Measurements from ENCODE around the gene TBPL2.

DNA sequence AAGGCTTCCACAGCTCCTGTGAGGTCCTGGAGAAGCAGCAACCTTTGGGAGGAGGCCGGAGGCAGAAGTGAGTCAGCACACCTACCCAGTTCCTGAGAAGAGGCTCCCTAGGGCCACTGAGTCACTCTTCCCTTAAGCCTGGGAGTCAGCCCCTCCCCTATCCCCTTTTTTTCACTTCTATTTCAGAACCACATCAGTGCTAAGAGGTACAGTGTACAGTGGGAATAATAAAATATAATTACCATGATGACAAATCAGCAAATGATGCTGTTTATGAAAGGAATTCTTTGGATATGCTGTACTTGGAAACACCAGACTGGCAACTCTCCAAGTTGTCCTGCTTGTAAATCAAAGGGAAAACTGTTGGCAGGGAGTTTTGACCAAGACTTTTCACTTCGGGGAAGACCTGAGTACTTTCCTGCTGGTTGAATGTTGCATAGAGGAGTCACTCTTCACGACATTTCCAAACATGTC is 7.8 kb upstream of the TBPL2 start:
- TF ChIP-seq, protein P1, sequence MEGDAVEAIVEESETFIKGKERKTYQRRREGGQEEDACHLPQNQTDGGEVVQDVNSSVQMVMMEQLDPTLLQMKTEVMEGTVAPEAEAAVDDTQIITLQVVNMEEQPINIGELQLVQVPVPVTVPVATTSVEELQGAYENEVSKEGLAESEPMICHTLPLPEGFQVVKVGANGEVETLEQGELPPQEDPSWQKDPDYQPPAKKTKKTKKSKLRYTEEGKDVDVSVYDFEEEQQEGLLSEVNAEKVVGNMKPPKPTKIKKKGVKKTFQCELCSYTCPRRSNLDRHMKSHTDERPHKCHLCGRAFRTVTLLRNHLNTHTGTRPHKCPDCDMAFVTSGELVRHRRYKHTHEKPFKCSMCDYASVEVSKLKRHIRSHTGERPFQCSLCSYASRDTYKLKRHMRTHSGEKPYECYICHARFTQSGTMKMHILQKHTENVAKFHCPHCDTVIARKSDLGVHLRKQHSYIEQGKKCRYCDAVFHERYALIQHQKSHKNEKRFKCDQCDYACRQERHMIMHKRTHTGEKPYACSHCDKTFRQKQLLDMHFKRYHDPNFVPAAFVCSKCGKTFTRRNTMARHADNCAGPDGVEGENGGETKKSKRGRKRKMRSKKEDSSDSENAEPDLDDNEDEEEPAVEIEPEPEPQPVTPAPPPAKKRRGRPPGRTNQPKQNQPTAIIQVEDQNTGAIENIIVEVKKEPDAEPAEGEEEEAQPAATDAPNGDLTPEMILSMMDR (IDR thresholded peaks at IDR 0.05 in 4 of 5, conservative IDR thresholded peaks at IDR 0.05 in 1 of 5) = no peak
- no peak for TF ChIP-seq POLR2A (IDR thresholded peaks at IDR 0.05)
